ENCODE data around the gene AOC3. TPM values are rescaled to one million over a fixed set of nuclear protein-coding genes. Genes with fewer than 3 reads are reported as not detected.
"Not testable (repeated sequence)": the region's sequence is repeated elsewhere in the genome, so short reads cannot be mapped to it uniquely, and the experiment has no call there.

Gene AOC3
- total and polyA plus RNA-seq, 8 donors, result 56.6 to 186 (median 156) TPM

DNA sequence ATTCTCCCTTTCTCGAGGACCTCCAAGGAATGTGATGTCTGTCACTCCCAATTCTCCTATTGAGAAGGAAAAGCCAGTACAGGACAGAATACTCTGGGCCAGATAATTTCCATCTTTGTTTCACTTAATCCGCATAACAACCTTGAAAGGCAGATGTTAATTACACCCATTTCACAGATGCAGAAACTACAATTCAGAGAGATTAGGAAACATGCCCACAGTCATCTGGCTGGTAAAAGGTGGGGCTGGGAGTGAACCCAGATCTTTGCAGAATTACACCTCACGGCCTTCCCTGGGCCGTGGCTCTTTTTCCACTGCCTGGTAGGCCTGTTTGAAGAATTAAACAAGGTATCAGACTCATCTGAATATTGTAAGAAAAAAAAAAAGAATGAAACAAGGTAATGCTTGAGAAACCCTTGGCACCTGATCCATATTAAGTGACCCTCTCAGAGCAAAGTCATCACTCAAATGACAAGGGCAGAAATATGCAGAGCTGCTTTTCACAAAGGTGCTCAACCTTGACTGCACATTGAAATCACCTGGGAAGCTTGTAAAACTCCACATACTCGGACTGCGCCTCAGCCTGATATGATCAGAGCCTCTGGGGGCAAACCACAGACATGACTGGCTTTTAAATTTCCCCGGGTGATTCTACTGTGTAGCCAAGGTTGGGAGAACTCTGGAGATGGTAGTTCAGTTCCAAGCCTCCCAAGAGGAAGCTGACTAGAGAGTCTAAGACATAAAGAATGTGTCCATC lies 33.0 kb downstream of the AOC3 start:
- Histone ChIP-seq H3K9me3 (no peaks in the 10 kb centered on the region), H3K36me3 (no peaks in the 10 kb centered on the region), H3K4me1 (peaks cover 0 to 31% of the 10 kb centered on the region in 2 donors), H3K27me3 (no peaks in the 10 kb centered on the region), H3K4me3 (no peak overlapping the region), H3K27ac (no peak overlapping the region)
- DNase-seq (peak in 1 of 4 donors; percentile 76), ATAC-seq (peak; percentile 58)
- intact Hi-C loops (cut with DNase I), result no loop called here
- TF ChIP-seq, protein P1, sequence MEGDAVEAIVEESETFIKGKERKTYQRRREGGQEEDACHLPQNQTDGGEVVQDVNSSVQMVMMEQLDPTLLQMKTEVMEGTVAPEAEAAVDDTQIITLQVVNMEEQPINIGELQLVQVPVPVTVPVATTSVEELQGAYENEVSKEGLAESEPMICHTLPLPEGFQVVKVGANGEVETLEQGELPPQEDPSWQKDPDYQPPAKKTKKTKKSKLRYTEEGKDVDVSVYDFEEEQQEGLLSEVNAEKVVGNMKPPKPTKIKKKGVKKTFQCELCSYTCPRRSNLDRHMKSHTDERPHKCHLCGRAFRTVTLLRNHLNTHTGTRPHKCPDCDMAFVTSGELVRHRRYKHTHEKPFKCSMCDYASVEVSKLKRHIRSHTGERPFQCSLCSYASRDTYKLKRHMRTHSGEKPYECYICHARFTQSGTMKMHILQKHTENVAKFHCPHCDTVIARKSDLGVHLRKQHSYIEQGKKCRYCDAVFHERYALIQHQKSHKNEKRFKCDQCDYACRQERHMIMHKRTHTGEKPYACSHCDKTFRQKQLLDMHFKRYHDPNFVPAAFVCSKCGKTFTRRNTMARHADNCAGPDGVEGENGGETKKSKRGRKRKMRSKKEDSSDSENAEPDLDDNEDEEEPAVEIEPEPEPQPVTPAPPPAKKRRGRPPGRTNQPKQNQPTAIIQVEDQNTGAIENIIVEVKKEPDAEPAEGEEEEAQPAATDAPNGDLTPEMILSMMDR (IDR thresholded peaks at IDR 0.05), result no peak

DNA sequence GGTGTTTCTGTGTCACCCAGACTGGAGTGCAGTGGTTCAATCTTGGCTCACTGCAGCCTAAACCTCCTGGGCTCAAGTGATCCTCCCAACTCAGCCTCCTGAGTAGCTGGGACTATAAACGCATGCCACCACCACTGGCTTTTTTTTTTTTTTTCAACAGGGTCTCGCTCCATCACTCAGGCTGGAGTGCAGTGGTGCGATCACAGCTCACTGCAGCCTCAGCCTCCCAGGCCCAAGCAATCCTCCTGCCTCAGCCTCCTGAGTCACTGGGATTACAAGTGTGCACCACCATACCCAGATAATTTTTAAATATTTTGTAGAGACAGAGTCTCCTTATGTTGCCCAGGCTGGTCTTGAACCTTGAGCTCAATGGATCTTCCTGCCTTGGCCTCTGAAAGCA lies 34.8 kb downstream of the AOC3 start:
- Histone ChIP-seq H3K4me1 (peaks cover 0 to 33% of the 10 kb centered on the region in 2 donors), H3K27ac (peak overlapping the region in 1 of 2 donors; percentile 75)
- ATAC-seq; DNase-seq; H3K9me3 ChIP-seq; H3K27me3 ChIP-seq; H3K36me3 ChIP-seq; intact Hi-C loops (cut with DNase I); H3K4me3 ChIP-seq: not testable (repeated sequence)

DNA sequence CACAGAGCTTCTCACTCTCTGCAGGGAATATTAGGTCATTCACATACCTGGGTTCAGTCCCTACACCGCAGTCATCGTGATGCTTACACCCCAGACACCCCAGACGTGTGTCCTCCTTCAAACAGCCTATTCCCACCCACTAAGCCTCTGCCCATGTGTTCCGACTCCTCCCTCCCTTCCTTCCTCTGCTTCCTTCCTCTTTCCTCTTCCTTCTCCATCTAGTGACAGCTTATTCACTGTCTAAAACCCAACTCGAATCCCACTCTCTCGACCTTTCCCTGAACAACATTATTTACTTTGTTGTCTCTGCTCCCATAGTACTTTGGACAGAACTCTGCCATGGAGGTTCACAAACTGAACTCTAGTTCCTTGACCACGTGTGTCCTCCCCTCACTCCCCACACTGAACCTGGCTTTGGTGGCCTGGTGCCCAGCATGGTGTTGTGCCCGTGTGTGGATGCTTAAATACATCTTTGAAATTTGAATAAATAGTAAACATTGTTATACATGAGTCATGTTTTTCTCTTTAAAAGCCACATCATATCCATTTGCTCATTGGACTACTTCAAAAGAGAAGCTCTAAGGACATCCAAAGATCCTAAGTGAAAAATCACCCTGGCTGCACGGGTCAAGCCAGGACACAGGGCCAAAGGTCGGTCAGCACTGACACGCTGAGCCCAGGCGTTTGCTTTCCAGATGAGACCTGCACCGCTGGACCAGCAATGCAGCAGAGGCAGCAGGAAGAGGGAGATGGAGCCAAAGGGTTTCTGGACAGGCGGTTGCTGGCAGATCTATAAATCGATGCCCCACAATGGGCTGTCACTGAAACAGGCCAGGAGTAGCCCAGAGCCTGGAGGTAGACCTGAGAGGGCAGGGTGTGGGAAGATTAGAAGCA lies 35.5 kb downstream of the AOC3 start:
- TF ChIP-seq, protein P1 (IDR thresholded peaks at IDR 0.05), result no peak
- peaks cover 4 to 40% of the 10 kb centered on the region in 2 donors for H3K4me1 ChIP-seq
- peak overlapping the region in 1 of 2 donors; percentile 75 for H3K27ac ChIP-seq
- H3K27me3 ChIP-seq, result no peaks in the 10 kb centered on the region
- no peak overlapping the region for H3K4me3 ChIP-seq
- no peaks in the 10 kb centered on the region for H3K9me3 ChIP-seq
- no peaks in the 10 kb centered on the region for H3K36me3 ChIP-seq
- ATAC-seq (peak; percentile 22), DNase-seq (no peak)
- intact Hi-C loops (cut with DNase I), result no loop called here

DNA sequence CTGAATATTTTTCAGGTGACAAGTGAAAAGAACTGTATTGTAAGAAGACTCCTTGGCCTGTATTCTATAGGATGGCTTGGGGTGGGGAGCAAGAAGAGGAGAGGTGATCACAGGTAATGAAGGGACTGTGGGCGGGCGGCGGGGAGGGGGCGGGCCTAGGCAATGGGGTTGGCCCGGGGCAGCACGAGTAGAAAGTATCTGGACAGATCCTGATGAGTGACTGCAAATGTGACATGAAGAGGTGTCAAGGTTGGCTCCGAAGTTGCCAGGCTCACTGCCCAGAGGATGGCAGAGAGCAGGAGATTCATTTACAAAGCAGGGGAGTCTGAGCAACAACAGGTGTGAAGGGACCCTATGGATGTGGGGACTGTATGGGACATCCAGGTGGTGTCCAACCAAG lies 38.8 kb downstream of the AOC3 start:
- Histone ChIP-seq H3K36me3 (no peaks in the 10 kb centered on the region), H3K4me3 (no peak overlapping the region), H3K4me1 (peaks cover 21 to 73% of the 10 kb centered on the region in 2 donors), H3K27ac (no peak overlapping the region), H3K27me3 (no peaks in the 10 kb centered on the region), H3K9me3 (no peaks in the 10 kb centered on the region)
- ATAC-seq, result no peak
- intact Hi-C loops (cut with DNase I), result no loop called here
- no peak for DNase-seq
- TF ChIP-seq, protein P1 (IDR thresholded peaks at IDR 0.05), result no peak

DNA sequence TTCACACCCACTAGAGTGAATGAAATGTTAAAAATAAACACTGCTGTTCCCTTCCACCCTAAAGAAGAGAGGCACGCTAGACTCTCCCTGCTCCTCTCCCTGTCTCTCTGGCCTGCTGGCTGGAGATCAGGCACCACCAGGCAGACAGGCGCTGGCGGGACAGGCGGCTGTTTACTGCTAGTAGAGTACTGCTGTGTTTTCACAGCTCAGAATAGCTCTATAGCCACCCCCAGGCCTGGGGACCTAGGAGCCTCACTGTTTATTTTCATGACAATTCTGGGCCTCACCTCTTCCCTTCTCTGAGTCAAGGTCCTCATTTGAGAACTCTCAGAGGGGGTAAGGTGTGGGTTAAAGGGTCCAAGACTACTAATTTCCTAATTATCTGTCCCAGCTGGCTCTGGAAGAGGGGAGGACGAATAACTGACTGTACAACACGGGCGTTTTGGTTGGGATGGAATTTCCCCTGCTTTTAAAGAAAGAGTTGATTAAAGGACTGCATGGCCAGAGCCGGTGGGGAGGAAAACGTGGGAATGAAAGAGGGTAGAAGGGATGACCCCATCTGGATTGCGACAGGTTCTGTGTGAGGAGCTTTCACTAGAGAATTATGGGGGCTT lies 40.6 kb downstream of the AOC3 start:
- Histone ChIP-seq H3K4me1 (peaks cover 26 to 72% of the 10 kb centered on the region in 2 donors), H3K27ac (peak overlapping the region; percentile 76 to 83)
- peak; percentile 62 for ATAC-seq

More for the DNA sequence above, 40.6 kb downstream of the AOC3 start:
- intact Hi-C loops (cut with DNase I), result no loop called here
- Histone ChIP-seq H3K9me3 (no peaks in the 10 kb centered on the region), H3K27me3 (no peaks in the 10 kb centered on the region), H3K36me3 (no peaks in the 10 kb centered on the region), H3K4me3 (no peak overlapping the region)
- DNase-seq, result peak in 3 of 4 donors; percentile 45 to 65 (median 60)
- TF ChIP-seq, protein P1 (IDR thresholded peaks at IDR 0.05), result no peak

All from left lung (tissue), 10 donors.